Neural cell (in vitro differentiated cells): ENCODE data around the gene PTPRG. TPM values are rescaled to one million over a fixed set of nuclear protein-coding genes. Genes with fewer than 3 reads are reported as not detected.

ENCODE experiments used
- H2AFZ ChIP-seq: fragments of 200-600, 300-800 bp; sonication (generic), shearing (Covaris generic); 2 replicates; pipeline ENCODE4 v1.6.0; 2014; ENCODE audit warnings: low read depth, mild to moderate bottlenecking, antibody characterized with exemption, low read length, moderate library complexity
- H3F3A ChIP-seq: fragments of 200-600 bp; shearing (Covaris generic); 2 replicates; pipeline ENCODE4 v1.6.1; 2016; ENCODE audit warnings: mild to moderate bottlenecking, moderate library complexity, mixed read lengths, antibody characterized with exemption, low read length; ENCODE audit not compliant: insufficient read depth, poor library complexity, severe bottlenecking
- H3K27ac ChIP-seq: fragments of 200-600, 300-800 bp; sonication (generic), shearing (Covaris generic); 2 replicates; pipeline ENCODE4 v1.5.1; 2014; ENCODE audit warnings: mild to moderate bottlenecking, low read length, moderate library complexity
- H3K27me3 ChIP-seq: fragments of 300-800, 200-600 bp; sonication (generic), shearing (Covaris generic); 2 replicates; pipeline ENCODE4 v1.6.0; 2014; ENCODE audit warnings: mild to moderate bottlenecking, low read depth, low read length, moderate library complexity; ENCODE audit not compliant: insufficient read depth
- H3K36me3 ChIP-seq: fragments of 300-800, 200-600 bp; sonication (generic), shearing (Covaris generic); 2 replicates; pipeline ENCODE4 v1.5.1; 2014; ENCODE audit warnings: mild to moderate bottlenecking, antibody characterized with exemption, low read length, moderate library complexity; ENCODE audit not compliant: insufficient read depth
- H3K4me2 ChIP-seq: fragments of 300-800, 200-600 bp; sonication (generic), shearing (Covaris generic); 2 replicates; pipeline ENCODE4 v1.6.0; 2014; ENCODE audit warnings: mild to moderate bottlenecking, low read length
- H3K4me3 ChIP-seq: fragments of 300-800, 200-600 bp; sonication (generic), shearing (Covaris generic); 2 replicates; pipeline ENCODE4 v1.5.1; 2014; ENCODE audit warnings: mild to moderate bottlenecking, low read length, moderate library complexity
- H3K79me2 ChIP-seq: fragments of 200-600 bp; shearing (Covaris generic); replicated peaks from 2 replicates; pipeline ENCODE4 v1.6.0; 2014; ENCODE audit warnings: mild to moderate bottlenecking, low read length, moderate library complexity; ENCODE audit not compliant: insufficient read depth
- H3K9ac ChIP-seq: fragments of 300-800, 200-600 bp; sonication (generic), shearing (Covaris generic); 2 replicates; pipeline ENCODE4 v1.6.1; 2016; ENCODE audit warnings: mild to moderate bottlenecking, low read length, mixed read lengths
- H3K9me2 ChIP-seq: fragments of 200-600 bp; shearing (Covaris generic); 2 replicates; pipeline ENCODE4 v1.6.1; 2016; ENCODE audit warnings: mild to moderate bottlenecking, low read length, mixed read lengths; ENCODE audit not compliant: insufficient read depth
- H3K9me3 ChIP-seq: fragments of 200-600, 300-800 bp; sonication (generic), shearing (Covaris generic); 2 replicates; pipeline ENCODE4 v1.6.1; 2016; ENCODE audit warnings: mild to moderate bottlenecking, mixed run types, low read length, moderate library complexity, mixed read lengths
- H4K20me1 ChIP-seq: fragments of 200-600 bp; shearing (Covaris generic); 2 replicates; pipeline ENCODE4 v1.6.1; 2016; ENCODE audit warnings: mild to moderate bottlenecking, mixed run types; ENCODE audit not compliant: insufficient read depth
- CTCF ChIP-seq: fragments of 450-650 bp; IDR thresholded peaks from 2 replicates; pipeline ENCODE4 v1.5.1; 2014; ENCODE audit warnings: antibody characterized with exemption, mild to moderate bottlenecking, moderate library complexity; ENCODE audit not compliant: poor library complexity, severe bottlenecking
- EP300 ChIP-seq: fragments of 450-650 bp; conservative IDR thresholded peaks from 2 replicates; pipeline ENCODE4 v1.6.1; 2014; ENCODE audit warnings: antibody characterized with exemption, mild to moderate bottlenecking, moderate library complexity; ENCODE audit not compliant: poor library complexity, severe bottlenecking
- EZH2 ChIP-seq: fragments of 200-600, 300-800 bp; shearing (Covaris generic), sonication (generic); IDR thresholded peaks from 2 replicates; pipeline ENCODE4 v1.6.1; 2014; ENCODE audit warnings: antibody characterized with exemption, low read length, borderline replicate concordance, mild to moderate bottlenecking; ENCODE audit not compliant: insufficient read depth, poor library complexity, severe bottlenecking
- MXI1 ChIP-seq: fragments of 450-650 bp; conservative IDR thresholded peaks from 2 replicates; pipeline ENCODE4 v1.6.1; 2014; ENCODE audit warnings: antibody characterized with exemption, mild to moderate bottlenecking; ENCODE audit not compliant: poor library complexity, severe bottlenecking
- POLR2AphosphoS5 ChIP-seq: IDR thresholded peaks from 2 replicates; pipeline ENCODE4 v1.6.1; 2012
- RAD21 ChIP-seq: fragments of 450-650 bp; conservative IDR thresholded peaks from 2 replicates; pipeline ENCODE4 v1.6.1; 2014; ENCODE audit warnings: antibody characterized with exemption, mild to moderate bottlenecking, moderate library complexity
- REST ChIP-seq: IDR thresholded peaks from 2 replicates; pipeline ENCODE4 v1.6.1; 2012; ENCODE audit warnings: borderline replicate concordance
- SMC3 ChIP-seq: fragments of 450-650 bp; conservative IDR thresholded peaks from 2 replicates; pipeline ENCODE4 v1.6.1; 2014; ENCODE audit warnings: antibody characterized with exemption, mild to moderate bottlenecking, moderate library complexity; ENCODE audit not compliant: poor library complexity
- TAF1 ChIP-seq: IDR thresholded peaks from 2 replicates; pipeline ENCODE4 v1.6.1; 2012; ENCODE audit warnings: low read depth
- polyA plus RNA-seq: library from polyadenylated mRNA; depleted of rRNA; stranded (reverse); fragments of >200 nt; gene quantifications from 2 replicates; pipeline ENCODE4 v1.2.3, GENCODE V29; 2014

Gene PTPRG
- polyA plus RNA-seq, 1 donor from 2014 or later: 33.1 TPM

GRCh38 chr3:62201438-62202035, 640.2 kb downstream of the PTPRG start:
- Histone ChIP-seq H3K27ac (no peak overlapping the region), H3F3A (no peaks in the 10 kb centered on the region), H3K9ac (no peak overlapping the region), H3K9me2 (no peaks in the 10 kb centered on the region), H2AFZ (no peak overlapping the region), H3K9me3 (no peaks in the 10 kb centered on the region), H3K27me3 (no peaks in the 10 kb centered on the region), H3K79me2 (no peaks in the 10 kb centered on the region), H3K4me2 (no peak overlapping the region), H3K36me3 (no peaks in the 10 kb centered on the region), H4K20me1 (no peaks in the 10 kb centered on the region), H3K4me3 (no peak overlapping the region)
- TF ChIP-seq REST (no peak), TAF1 (no peak), EZH2 (no peak), POLR2AphosphoS5 (no peak), RAD21 (peak; percentile 88), MXI1 (no peak), EP300 (no peak), SMC3 (peak; percentile 89), CTCF (peak; percentile 86)

DNA sequence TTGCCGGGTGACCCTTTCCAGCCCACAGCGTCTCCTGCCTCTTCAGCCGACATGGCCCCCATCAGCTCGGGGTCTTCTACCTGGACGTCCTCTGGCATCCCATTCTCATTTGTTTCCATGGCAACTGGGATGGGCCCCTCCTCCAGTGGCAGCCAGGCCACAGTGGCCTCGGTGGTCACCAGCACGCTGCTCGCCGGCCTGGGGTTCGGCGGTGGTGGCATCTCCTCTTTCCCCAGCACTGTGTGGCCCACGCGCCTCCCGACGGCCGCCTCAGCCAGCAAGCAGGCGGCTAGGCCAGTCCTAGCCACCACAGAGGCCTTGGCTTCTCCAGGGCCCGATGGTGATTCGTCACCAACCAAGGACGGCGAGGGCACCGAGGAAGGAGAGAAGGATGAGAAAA, 641.8 kb downstream of the PTPRG start:
- Histone ChIP-seq H3K4me3 (no peak overlapping the region), H4K20me1 (no peaks in the 10 kb centered on the region), H3K9me3 (no peaks in the 10 kb centered on the region), H3K79me2 (no peaks in the 10 kb centered on the region), H3K27me3 (no peaks in the 10 kb centered on the region), H3K27ac (no peak overlapping the region), H3F3A (no peaks in the 10 kb centered on the region), H3K9me2 (no peaks in the 10 kb centered on the region), H3K36me3 (no peaks in the 10 kb centered on the region), H2AFZ (no peak overlapping the region), H3K4me2 (no peak overlapping the region), H3K9ac (no peak overlapping the region)
- TF ChIP-seq EP300: no peak
- no peak for TF ChIP-seq CTCF
